Thoracic aorta (tissue), 2 donors: ENCODE measurements around the gene BRI3. TPM values are rescaled to one million over a fixed set of nuclear protein-coding genes. Genes with fewer than 3 reads are reported as not detected.

ENCODE experiments used
- ATAC-seq: fragments of 150-250 bp; one replicate; pipeline ENCODE4 v1.8.0; 2017; ENCODE audit warnings: low read depth; ENCODE audit not compliant: insufficient number of reproducible peaks, low FRiP score
- DNase-seq: peaks from one replicate; pipeline ENCODE4 v3.0.0-alpha.2; 2020; ENCODE audit warnings: low spot score
- H3K27ac ChIP-seq, 2 donors: fragments of 200-600 bp; sonication (generic); 1 replicate in 1 of 2; 2 replicates in 1 of 2; pipeline ENCODE4 v1.5.1; 2016; ENCODE audit warnings: mild to moderate bottlenecking in 2 of 2, moderate library complexity in 2 of 2
- H3K27me3 ChIP-seq: fragments of 200-600 bp; sonication (generic); replicated peaks from 2 replicates; pipeline ENCODE4 v1.6.0; 2016; ENCODE audit warnings: mild to moderate bottlenecking; ENCODE audit not compliant: insufficient read depth
- H3K36me3 ChIP-seq: fragments of 200-600 bp; sonication (generic); one replicate; pipeline ENCODE4 v1.5.1; 2016
- H3K4me1 ChIP-seq, 2 donors: fragments of 200-600 bp; sonication (generic); 1 replicate in 1 of 2; 2 replicates in 1 of 2; pipeline versions ENCODE4 v1.5.1 to v1.6.0; 2016; ENCODE audit warnings: low read depth in 2 of 2, mild to moderate bottlenecking in 1 of 2; ENCODE audit not compliant: control insufficient read depth in 1 of 2
- H3K4me3 ChIP-seq: fragments of 200-600 bp; sonication (generic); 2 replicates; pipeline ENCODE4 v1.5.1; 2016; ENCODE audit warnings: mild to moderate bottlenecking
- H3K9me3 ChIP-seq: fragments of 200-600 bp; sonication (generic); 2 replicates; pipeline ENCODE4 v1.5.1; 2016
- CTCF ChIP-seq: fragments of 200-600 bp; sonication (generic); IDR thresholded peaks from one replicate; pipeline ENCODE4 v1.5.1; 2019; ENCODE audit warnings: antibody characterized with exemption
- total RNA-seq, 2 donors: library from RNA; depleted of rRNA; stranded (reverse); fragments of >200 nt; gene quantifications; one replicate each; pipeline versions ENCODE4 v1.1.0 to v1.2.3, GENCODE V29; 2016

BRI3 gene
- total RNA-seq, 2 donors from 2014 or later, result 95.1 to 104 TPM

- Histone ChIP-seq H3K27ac (no peak overlapping the region), H3K9me3 (no peaks in the 10 kb centered on the region), H3K4me3 (no peak overlapping the region), H3K27me3 (no peaks in the 10 kb centered on the region), H3K4me1 (peaks cover 25 to 28% of the 10 kb centered on the region in 2 donors), H3K36me3 (peaks cover 34% of the 10 kb centered on the region)
- no peak for TF ChIP-seq CTCF
- no peak for ATAC-seq
- no peak for DNase-seq
Observed at GRCh38 chr7:98291717-98292116, 10.2 kb downstream of the BRI3 start.

- ATAC-seq (no peak), DNase-seq (no peak)
- Histone ChIP-seq H3K4me3 (no peak overlapping the region), H3K27me3 (no peaks in the 10 kb centered on the region), H3K27ac (no peak overlapping the region), H3K36me3 (peaks cover 32% of the 10 kb centered on the region), H3K9me3 (no peaks in the 10 kb centered on the region), H3K4me1 (peaks cover 10 to 13% of the 10 kb centered on the region in 2 donors)
- TF ChIP-seq CTCF, result no peak
Observed at GRCh38 chr7:98293265-98293664, 11.8 kb downstream of the BRI3 start.

- Histone ChIP-seq H3K27ac (no peak overlapping the region), H3K36me3 (peaks cover 30% of the 10 kb centered on the region), H3K9me3 (no peaks in the 10 kb centered on the region), H3K4me3 (no peak overlapping the region), H3K27me3 (no peaks in the 10 kb centered on the region), H3K4me1 (peaks cover 7 to 8% of the 10 kb centered on the region in 2 donors)
- no peak for DNase-seq
- no peak for ATAC-seq
- TF ChIP-seq CTCF, result no peak
Observed at GRCh38 chr7:98293746-98294145, 12.3 kb downstream of the BRI3 start.

- DNase-seq, result no peak
Observed at GRCh38 chr7:98294326-98294725, 12.8 kb downstream of the BRI3 start.

GRCh38 chr7:98294798-98295382 lies 13.4 kb downstream of the BRI3 start:
- no peaks in the 10 kb centered on the region for H3K9me3 ChIP-seq
- H3K4me3 ChIP-seq, result no peak overlapping the region
- no peak overlapping the region for H3K27ac ChIP-seq
- peaks cover 30% of the 10 kb centered on the region for H3K36me3 ChIP-seq
- H3K27me3 ChIP-seq, result no peaks in the 10 kb centered on the region
- ATAC-seq (no peak), DNase-seq (no peak)
- TF ChIP-seq CTCF, result peak; percentile 15
- no peaks in the 10 kb centered on the region for H3K4me1 ChIP-seq

More at GRCh38 chr7:98294326-98294725, 12.8 kb downstream of the BRI3 start:
- no peak for TF ChIP-seq CTCF
- H3K4me3 ChIP-seq, result no peak overlapping the region
- peaks cover 2 to 3% of the 10 kb centered on the region in 2 donors for H3K4me1 ChIP-seq
- H3K9me3 ChIP-seq, result no peaks in the 10 kb centered on the region
- H3K27me3 ChIP-seq, result no peaks in the 10 kb centered on the region
- H3K27ac ChIP-seq, result no peak overlapping the region
- no peak for ATAC-seq
- peaks cover 30% of the 10 kb centered on the region for H3K36me3 ChIP-seq
